ENCODE measurements around the gene SUSD4.

The SUSD4 gene

GRCh38 chr1:223330466-223330865, 33.5 kb downstream of the SUSD4 start:
- no peak for DNase-seq (ENCODE audit: low read depth)

- no peak for DNase-seq (ENCODE audit: low read depth)
Measured at GRCh38 chr1:223329664-223330415, 34.1 kb downstream of the SUSD4 start.

DNA sequence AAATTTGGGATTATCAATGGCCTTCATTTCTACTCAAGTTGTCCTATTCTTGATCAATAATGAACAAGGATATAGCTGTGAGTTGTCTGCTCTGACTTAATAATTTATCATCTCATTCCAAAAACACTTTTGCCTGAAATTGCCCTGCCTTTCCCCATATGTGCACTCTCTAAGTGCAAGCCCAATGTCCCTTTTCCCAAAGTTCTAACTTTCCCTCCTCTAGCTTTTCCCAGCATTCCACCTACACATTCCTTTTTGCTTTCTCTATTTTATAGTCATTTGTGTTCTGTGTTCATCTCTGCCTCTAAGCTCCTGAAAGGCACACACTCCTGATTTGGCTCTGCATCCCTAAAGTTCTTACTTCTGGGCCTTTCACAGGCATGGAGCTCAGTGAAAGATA, 34.7 kb downstream of the SUSD4 start:
- DNase-seq (ENCODE audit: low read depth), result no peak

- DNase-seq (ENCODE audit: low read depth), result no peak
Measured at GRCh38 chr1:223328566-223328965, 35.4 kb downstream of the SUSD4 start.

DNA sequence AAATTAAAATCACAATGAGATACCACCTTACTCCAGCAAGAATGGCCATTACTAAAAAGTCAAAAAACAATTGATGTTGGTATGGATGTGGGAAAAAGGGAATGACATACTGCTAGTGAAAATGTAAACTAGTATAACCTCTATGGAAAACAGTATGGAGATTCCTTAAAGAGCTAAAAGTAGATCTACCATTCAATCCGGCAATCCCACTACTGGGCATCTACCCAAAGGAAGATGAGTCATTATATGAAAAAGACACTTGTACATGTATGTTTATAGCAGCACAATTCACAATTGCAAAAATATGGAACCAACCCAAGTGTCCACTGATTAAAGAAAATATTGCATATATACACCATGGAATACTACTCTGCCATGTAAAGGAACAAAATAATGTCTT, 37.2 kb downstream of the SUSD4 start:
- DNase-seq (ENCODE audit: low read depth), result no peak

GRCh38 chr1:223323491-223324484, 40.2 kb downstream of the SUSD4 start:
- no peak for DNase-seq (ENCODE audit: low read depth)

GRCh38 chr1:223322868-223323267, 41.1 kb downstream of the SUSD4 start:
- no peak for DNase-seq (ENCODE audit: low read depth)

GRCh38 chr1:223320959-223321358, 43.0 kb downstream of the SUSD4 start:
- no peak for DNase-seq (ENCODE audit: low read depth)

- no peak for DNase-seq (ENCODE audit: low read depth)
Measured at GRCh38 chr1:223319905-223320580, 43.9 kb downstream of the SUSD4 start.

DNA sequence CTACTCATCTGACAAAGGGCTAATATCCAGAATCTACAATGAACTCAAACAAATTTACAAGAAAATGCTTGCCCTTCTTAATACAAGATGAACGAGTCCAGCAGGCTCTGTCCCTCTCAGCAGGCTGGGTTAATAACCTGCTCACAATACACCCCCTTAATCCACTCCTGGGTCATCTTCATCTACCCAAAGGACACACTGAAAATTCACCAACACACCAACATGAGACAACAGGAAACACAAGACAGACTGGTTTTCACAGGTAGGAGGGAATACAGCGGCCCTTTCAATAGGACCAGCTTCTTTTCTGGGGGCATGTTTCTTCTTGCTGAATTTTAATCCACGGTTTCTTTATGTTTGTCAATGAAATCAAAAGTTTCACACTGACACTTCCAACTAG, 44.6 kb downstream of the SUSD4 start:
- DNase-seq (ENCODE audit: low read depth), result no peak

- no peak for DNase-seq (ENCODE audit: low read depth)
Measured at GRCh38 chr1:223316082-223316481, 47.9 kb downstream of the SUSD4 start.

DNA sequence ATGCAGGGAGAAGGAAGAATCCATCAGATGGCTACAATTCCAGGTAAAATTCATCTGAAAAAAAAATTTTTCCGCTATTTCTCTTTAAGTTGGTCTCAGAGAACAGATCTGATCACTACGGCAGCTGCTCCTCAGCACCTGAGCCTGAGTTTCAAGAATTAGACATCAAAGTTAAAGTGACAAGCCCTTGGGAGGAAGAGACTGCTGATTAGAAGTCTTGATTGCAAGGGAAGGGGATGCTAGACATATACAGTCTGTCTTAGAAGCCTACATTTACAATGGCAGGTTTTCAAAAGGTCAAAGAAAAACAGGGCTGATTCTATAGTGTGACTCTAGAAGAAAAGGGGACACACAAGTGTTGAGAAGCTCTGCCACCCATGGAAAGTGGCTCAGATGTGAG, 48.3 kb downstream of the SUSD4 start:
- no peak for DNase-seq (ENCODE audit: low read depth)

DNA sequence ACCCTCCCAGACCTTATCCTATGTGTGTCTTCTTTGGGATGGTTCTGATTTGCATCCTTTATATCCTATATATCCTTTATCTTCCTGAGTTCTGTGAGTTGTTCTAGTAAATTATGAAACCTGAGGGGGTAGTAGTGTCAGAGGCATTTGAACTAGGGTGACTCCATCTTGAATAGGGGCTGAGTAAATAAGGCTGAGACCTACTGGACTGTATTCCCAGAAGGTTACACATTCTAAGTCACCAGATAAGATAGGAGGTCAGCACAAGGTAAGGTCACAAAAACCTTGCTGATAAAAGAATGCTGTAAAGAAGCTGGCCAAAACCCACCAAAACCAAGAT, 50.6 kb downstream of the SUSD4 start:
- DNase-seq (ENCODE audit: low read depth), result no peak

DNA sequence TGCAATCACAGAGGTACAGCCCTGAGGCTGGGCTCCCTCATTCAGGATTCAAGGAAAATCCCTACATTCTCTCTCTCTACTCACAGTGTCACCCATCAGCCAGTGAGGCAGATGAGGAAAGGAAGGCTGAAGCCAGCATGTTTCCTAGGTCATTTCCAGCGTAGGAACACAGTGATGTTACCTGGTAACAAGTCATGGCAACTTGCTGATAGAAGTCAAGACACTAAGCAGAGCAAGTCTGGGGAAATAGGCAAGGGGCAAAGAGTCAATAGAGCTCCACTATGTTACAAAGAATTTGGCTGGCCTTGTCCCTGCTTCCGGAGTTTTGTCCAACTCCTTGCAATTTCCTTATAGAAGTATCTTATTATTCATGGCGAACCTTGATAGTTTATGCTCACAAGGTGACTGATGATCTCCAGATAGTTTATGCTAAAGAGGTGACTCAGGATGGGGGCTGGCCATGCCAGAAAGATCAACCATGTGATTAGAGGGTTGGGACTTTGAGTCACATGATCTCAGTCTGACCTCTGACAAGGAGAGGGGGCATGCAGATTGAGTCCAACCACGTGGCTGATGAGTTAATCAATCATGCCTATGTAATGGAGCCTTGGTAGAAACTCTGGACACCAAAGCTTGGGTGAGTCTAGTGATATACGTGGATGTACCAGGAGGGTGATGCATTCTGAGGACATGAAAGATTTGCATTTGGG, 51.1 kb downstream of the SUSD4 start:
- DNase-seq (ENCODE audit: low read depth), result no peak

DNA sequence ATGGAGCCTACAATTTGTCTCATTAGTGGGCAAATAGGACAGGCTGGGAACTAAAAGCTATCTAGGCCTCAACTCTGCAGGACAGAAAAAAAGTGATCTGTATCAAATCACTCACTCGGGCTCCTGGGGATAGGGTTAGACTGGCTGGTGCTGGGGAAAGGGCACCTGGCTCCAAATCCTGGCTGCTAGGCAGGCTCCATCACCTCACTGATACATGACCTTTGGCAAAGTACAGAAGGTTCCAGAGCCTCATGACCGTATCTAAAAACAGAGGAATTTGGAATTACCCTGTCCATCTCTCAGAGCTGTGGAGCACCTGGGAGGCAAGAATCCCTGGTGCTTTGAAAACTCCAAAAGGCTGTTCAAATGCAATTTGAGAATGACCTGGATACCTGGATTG, 51.7 kb downstream of the SUSD4 start:
- DNase-seq (ENCODE audit: low read depth), result no peak

DNA sequence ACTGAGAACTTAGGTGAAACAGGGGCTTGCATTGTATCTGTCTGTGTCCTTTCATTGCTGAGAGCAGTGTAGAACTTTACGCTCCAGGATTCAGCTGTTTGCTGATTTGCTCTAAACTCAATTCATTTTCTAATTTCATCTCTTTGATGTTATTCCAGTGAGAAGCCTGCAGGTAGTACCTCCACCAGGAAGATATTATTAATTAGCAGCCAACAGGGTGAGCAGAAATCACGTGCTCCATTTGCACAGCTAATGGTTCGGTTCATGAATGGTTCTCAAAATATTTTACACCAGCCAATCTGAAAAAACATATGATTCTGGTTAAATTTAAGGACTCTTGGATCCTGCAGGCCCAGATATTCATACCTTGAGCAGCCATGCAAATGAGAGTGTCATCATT, 52.1 kb downstream of the SUSD4 start:
- no peak for DNase-seq (ENCODE audit: low read depth)

DNA sequence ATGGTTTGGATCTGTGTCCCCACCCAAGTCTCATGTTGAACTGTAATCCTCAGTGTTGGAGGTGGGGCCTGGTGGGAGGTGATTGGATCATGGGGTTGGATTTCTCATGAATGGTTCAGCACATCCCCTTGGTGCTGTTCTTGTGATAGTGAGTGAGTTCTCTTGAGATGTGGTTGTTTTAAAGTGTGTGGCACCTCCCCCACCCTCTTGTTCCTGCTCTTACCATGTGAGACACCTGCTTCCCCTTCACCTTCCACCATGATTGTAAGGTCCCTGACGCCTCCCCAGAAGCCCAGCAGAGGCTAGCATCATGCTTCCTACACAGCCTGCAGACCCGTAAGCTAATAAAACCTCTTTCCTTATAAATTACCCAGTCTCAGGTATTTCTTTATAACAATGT, 55.8 kb downstream of the SUSD4 start:
- no peak for DNase-seq (ENCODE audit: low read depth)

- no peak for DNase-seq (ENCODE audit: low read depth)
Measured at GRCh38 chr1:223307544-223307943, 56.4 kb downstream of the SUSD4 start.

DNA sequence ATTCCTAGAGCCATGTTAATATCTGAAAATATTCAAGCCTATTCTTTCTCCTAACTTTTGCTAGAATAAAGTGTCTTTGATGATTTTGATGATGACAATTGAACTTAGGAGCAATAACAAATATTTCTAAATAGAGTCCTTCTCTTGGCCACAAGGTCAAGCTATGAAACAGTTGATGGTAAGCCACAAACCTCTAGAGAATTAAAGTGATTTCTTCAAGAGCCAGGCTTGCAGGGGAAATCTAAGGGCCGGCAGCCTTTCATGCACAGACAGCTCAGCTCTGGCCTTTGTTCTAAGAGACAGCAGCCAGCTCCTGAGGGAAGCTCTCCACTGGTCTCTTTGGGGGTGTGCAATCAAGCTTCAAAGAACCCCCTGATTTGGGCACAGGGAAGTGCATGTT, 59.0 kb downstream of the SUSD4 start:
- DNase-seq (ENCODE audit: low read depth), result no peak

DNA sequence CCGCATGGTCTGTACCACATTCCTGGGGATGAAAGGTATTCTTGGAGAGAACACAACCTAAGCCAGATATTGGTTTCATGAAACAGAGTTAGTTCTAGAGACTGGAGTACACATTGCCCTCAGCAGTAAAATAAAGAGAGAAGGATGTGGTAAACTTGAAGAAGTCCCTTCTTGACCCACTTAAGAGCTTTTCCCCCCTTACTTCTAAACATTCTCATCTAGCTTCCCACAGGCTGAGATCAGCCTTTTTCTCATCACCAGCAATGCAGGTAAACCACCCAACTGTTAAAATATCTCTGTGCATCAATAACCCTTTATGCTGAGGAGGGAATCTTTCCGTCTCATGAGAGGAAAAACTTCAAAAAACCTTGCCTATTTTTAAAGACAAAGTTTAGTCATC, 62.6 kb downstream of the SUSD4 start:
- no peak for DNase-seq (ENCODE audit: low read depth)

DNA sequence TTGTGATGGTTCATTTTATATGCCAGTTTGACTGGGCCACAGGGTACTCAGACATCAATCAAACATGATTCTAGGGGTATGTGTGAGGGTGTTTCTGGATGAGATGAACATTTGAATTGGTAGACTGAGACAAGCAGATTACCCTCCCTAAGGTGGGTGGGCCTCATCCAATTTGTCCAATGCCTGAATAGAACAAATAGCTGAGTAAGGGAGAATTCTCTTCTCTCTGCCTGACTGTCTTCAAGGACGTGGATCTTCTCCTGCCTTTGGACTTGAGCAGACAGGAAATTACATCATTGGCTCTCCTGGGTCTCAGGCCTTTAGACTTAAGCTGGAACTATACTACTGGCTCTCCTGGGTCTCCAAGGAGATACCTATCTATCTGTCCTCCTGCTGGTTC, 64.4 kb downstream of the SUSD4 start:
- no peak for DNase-seq (ENCODE audit: low read depth)

DNA sequence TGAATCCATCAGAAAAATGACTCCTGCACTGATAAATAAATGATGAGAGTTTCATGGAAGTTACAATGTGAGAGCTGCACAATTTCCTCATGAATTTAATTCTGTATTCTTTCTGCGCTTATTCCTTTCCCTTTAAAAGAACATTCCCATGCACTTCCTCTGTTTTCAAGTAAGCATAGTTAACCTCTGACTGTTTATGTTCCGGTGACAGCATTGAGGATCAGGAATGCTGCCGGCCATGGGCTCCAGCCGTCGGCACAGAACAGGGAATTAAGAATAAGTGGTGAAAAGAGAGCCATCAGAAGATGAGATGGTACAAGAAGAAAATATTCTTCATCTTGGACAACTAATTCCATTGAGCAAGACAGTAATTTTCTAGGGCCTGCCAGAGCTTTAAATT, 65.3 kb downstream of the SUSD4 start:
- DNase-seq (ENCODE audit: low read depth), result no peak
